HCT116 (cell line): ENCODE results near the gene CD320. TPM values are rescaled to one million over a fixed set of nuclear protein-coding genes. Genes with fewer than 3 reads are reported as not detected.
A peak's percentile ranks its signal among the peaks of the same experiment; 100 is the strongest.

Experiments
- ATAC-seq: fragments of 200-7000 bp; cut with Tn5 transposase; 2 replicates; pipeline ENCODE4 v1.9.1; 2020; ENCODE audit warnings: mild to moderate bottlenecking, moderate library complexity
- BruUV-seq: library from RNA; stranded (reverse); fragments of 400-500 nt; replicated peaks from 2 replicates; lab custom pipeline; 2021; lab: Mats Ljungman, UMichigan
- CTCF ChIA-PET: fragments of 300-600 bp; sonication (Branson Sonifier 250); formaldehyde crosslinking; loops from one replicate; lab custom pipeline; 2021; ENCODE audit warnings: antibody characterized with exemption; lab: Charles Lee
- POLR2A ChIA-PET: fragments of 300-600, 350-600 bp; sonication (Branson Sonifier 250); formaldehyde crosslinking; loops from one replicate; lab custom pipeline; 2021; ENCODE audit warnings: antibody characterized with exemption; lab: Charles Lee
- RAD21 ChIA-PET, 2 experiments: fragments of 300-600 bp; sonication (Branson Sonifier 250); formaldehyde crosslinking; loops; one replicate each; lab custom pipeline; 2023; ENCODE audit warnings: low total read pairs in 2 of 2; ENCODE audit not compliant: uncharacterized antibody in 2 of 2, unreplicated experiment in 2 of 2, low non-redundant PET in 1 of 2; lab: Charles Lee
- DNase-seq: peaks from one replicate; pipeline ENCODE4 v3.0.0-alpha.2; 2010; ENCODE audit warnings: low read depth, low spot score
- H2AFZ ChIP-seq: fragments of 200-600 bp; shearing (Covaris generic), sonication (generic); 2 replicates; pipeline ENCODE4 v1.6.1; 2017; ENCODE audit warnings: low read depth, mixed run types, mixed read lengths, antibody characterized with exemption, low read length; ENCODE audit not compliant: poor library complexity, severe bottlenecking
- H3K27ac ChIP-seq: 2 replicates; pipeline ENCODE4 v1.5.1; 2012; ENCODE audit warnings: low read depth, low read length
- H3K27me3 ChIP-seq: fragments of 200-600 bp; sonication (generic); 2 replicates; pipeline ENCODE4 v1.6.1; 2016; ENCODE audit warnings: mixed run types, low read length, mixed read lengths; ENCODE audit not compliant: insufficient read depth
- H3K36me3 ChIP-seq, 2 experiments: fragments of 200-500 bp in 1 of 2; fragments of 200-600 bp in 1 of 2; sonication (Bioruptor generic) in 1 of 2; sonication (generic) in 1 of 2; 2 replicates each; pipeline versions ENCODE4 v1.5.1 to v1.6.1; 2014 to 2016; ENCODE audit warnings: low read length in 2 of 2, inconsistent platforms in 1 of 2, mixed read lengths in 1 of 2, mixed run types in 1 of 2; ENCODE audit not compliant: insufficient read depth in 2 of 2, control insufficient read depth in 1 of 2
- H3K4me1 ChIP-seq, 2 experiments: fragments of 200-600 bp in 1 of 2; sonication (generic) in 1 of 2; 2 replicates each; pipeline versions ENCODE4 v1.5.1 to v1.6.1; 2012 to 2017; ENCODE audit warnings: low read length in 2 of 2, inconsistent platforms in 1 of 2, mild to moderate bottlenecking in 1 of 2, mixed read lengths in 1 of 2, mixed run types in 1 of 2, moderate library complexity in 1 of 2; ENCODE audit not compliant: insufficient read depth in 2 of 2, control insufficient read depth in 1 of 2
- H3K4me2 ChIP-seq: fragments of 200-600 bp; sonication (generic); 2 replicates; pipeline ENCODE4 v1.6.1; 2017; ENCODE audit warnings: mixed run types, low read length, mixed read lengths
- H3K4me3 ChIP-seq, 2 experiments: fragments of 200-600 bp in 1 of 2; sonication (generic) in 1 of 2; replicated peaks in 1 of 2; 2 replicates each; pipeline ENCODE4 v1.5.1; 2011 to 2016; ENCODE audit warnings: low read length in 2 of 2, control low read depth in 1 of 2, low read depth in 1 of 2, mild to moderate bottlenecking in 1 of 2, mixed read lengths in 1 of 2, mixed run types in 1 of 2
- H3K79me2 ChIP-seq: fragments of 200-600 bp; sonication (generic); 2 replicates; pipeline ENCODE4 v1.6.1; 2017; ENCODE audit warnings: mild to moderate bottlenecking, mixed run types, low read length, moderate library complexity, mixed read lengths; ENCODE audit not compliant: insufficient read depth
- H3K9ac ChIP-seq: fragments of 200-600 bp; sonication (generic); 2 replicates; pipeline ENCODE4 v1.6.1; 2016; ENCODE audit warnings: low read length, mixed read lengths
- H3K9me2 ChIP-seq: fragments of 200-600 bp; sonication (generic), shearing (Covaris generic); 2 replicates; pipeline ENCODE4 v1.6.1; 2017; ENCODE audit warnings: mixed run types, mild to moderate bottlenecking, moderate library complexity; ENCODE audit not compliant: insufficient read depth
- H3K9me3 ChIP-seq, 2 experiments: fragments of 200-500 bp in 1 of 2; fragments of 200-600 bp in 1 of 2; sonication (Bioruptor generic) in 1 of 2; sonication (generic) in 1 of 2; 2 replicates each; pipeline ENCODE4 v1.6.1; 2014 to 2017; ENCODE audit warnings: low read length in 2 of 2, mixed read lengths in 2 of 2, inconsistent platforms in 1 of 2, low read depth in 1 of 2, mild to moderate bottlenecking in 1 of 2, mixed run types in 1 of 2, moderate library complexity in 1 of 2; ENCODE audit not compliant: control insufficient read depth in 1 of 2, insufficient read depth in 1 of 2
- H4K20me1 ChIP-seq: fragments of 200-600 bp; sonication (generic), shearing (Covaris generic); 2 replicates; pipeline ENCODE4 v1.6.1; 2017; ENCODE audit warnings: mixed run types, mild to moderate bottlenecking, moderate library complexity; ENCODE audit not compliant: insufficient read depth
- CTCF ChIP-seq, 3 experiments: fragments of 200-600 bp in 1 of 3; sonication (generic) in 1 of 3; IDR thresholded peaks in 2 of 3; conservative IDR thresholded peaks in 1 of 3; 2 replicates each; pipeline ENCODE4 v1.5.1; 2012 to 2017; ENCODE audit warnings: low read depth in 2 of 3, low read length in 2 of 3, antibody characterized with exemption in 1 of 3, borderline replicate concordance in 1 of 3, control low read depth in 1 of 3, mild to moderate bottlenecking in 1 of 3, mixed read lengths in 1 of 3, mixed run types in 1 of 3, moderate library complexity in 1 of 3; ENCODE audit not compliant: insufficient read depth in 1 of 3
- ELF1 ChIP-seq: IDR thresholded peaks from 2 replicates; pipeline ENCODE4 v1.6.1; 2012; ENCODE audit warnings: low read depth, borderline replicate concordance
- EZH2 ChIP-seq: fragments of 200-600 bp; sonication (generic); IDR thresholded peaks from 2 replicates; pipeline ENCODE4 v1.6.1; 2017; ENCODE audit warnings: antibody characterized with exemption, mixed run types
- FOSL1 ChIP-seq: IDR thresholded peaks from 2 replicates; pipeline ENCODE4 v1.6.1; 2012; ENCODE audit warnings: low read depth
- POLR2AphosphoS5 ChIP-seq: IDR thresholded peaks from 2 replicates; pipeline ENCODE4 v1.6.1; 2011; ENCODE audit warnings: mild to moderate bottlenecking, low read depth, low read length, moderate library complexity
- RAD21 ChIP-seq: IDR thresholded peaks from 2 replicates; pipeline ENCODE4 v1.6.1; 2012; ENCODE audit warnings: low read depth, mild to moderate bottlenecking
- SIN3A ChIP-seq: IDR thresholded peaks from 2 replicates; pipeline ENCODE4 v1.6.1; 2012; ENCODE audit warnings: low read depth
- SP1 ChIP-seq: IDR thresholded peaks from 2 replicates; pipeline ENCODE4 v1.6.1; 2012; ENCODE audit warnings: low read depth
- TCF7L2 ChIP-seq: IDR thresholded peaks from 2 replicates; pipeline ENCODE4 v1.7.0; 2011; ENCODE audit warnings: borderline replicate concordance, inconsistent platforms; ENCODE audit not compliant: insufficient read depth, insufficient read length; ENCODE audit errors: extremely low read depth
- ZBTB33 ChIP-seq: IDR thresholded peaks from 2 replicates; pipeline ENCODE4 v1.6.1; 2011; ENCODE audit warnings: mild to moderate bottlenecking, low read length, moderate library complexity; ENCODE audit not compliant: insufficient replicate concordance; ENCODE audit errors: extremely low read depth
- intact Hi-C: fragments of 100-400 bp; cut with micrococcal nuclease; formaldehyde crosslinking; loops from 2 replicates; pipeline ENCODE4 v1.10.0; 2022
- total RNA-seq: library from RNA; stranded (reverse); gene quantifications from one replicate; pipeline ENCODE4 v1.2.1, GENCODE V29; 2021; ENCODE audit not compliant: unreplicated experiment

CD320 gene
- total RNA-seq, 1 experiment from 2014 or later, result 86.2 TPM

GRCh38 chr19:8342684-8343482 is 34.7 kb upstream of the CD320 start, which contains the start of gene KANK3:
Gene KANK3 (minus strand): TSS chr19:8343262. CDS start chr19:8337828, 5,434 bp downstream.
- TF ChIP-seq POLR2AphosphoS5 (peak; percentile 64), CTCF (IDR thresholded peaks at IDR 0.05 in 2 of 3, conservative IDR thresholded peaks at IDR 0.05 in 1 of 3; ENCODE audit: borderline replicate concordance in 1 of 3, insufficient read depth in 1 of 3, low read depth in 2 of 3, low read length in 2 of 3) (no peak), SIN3A (no peak), SP1 (peak; percentile 96)
- Histone ChIP-seq H3K4me2 (peak within 1 kb of the TSS; percentile 96), H3K9ac (peak within 1 kb of the TSS; percentile 67), H3K79me2 (no peaks in the 10 kb centered on the region), H3K9me2 (no peaks in the 10 kb centered on the region), H4K20me1 (no peaks in the 10 kb centered on the region), H3K27me3 (no peaks in the 10 kb centered on the region), H3K4me1 (peaks cover 15 to 20% of the 10 kb centered on the region in 2 experiments), H3K36me3 (no peaks in the 10 kb centered on the region), H3K4me3 (peak within 1 kb of the TSS; percentile 59 to 63), H3K9me3 (no peaks in the 10 kb centered on the region), H3K27ac (peak within 1 kb of the TSS; percentile 68; the same call in 1 of the 2 replicates), H2AFZ (no peak within 1 kb of the TSS)
- ChIA-PET CTCF (interaction anchor here (2.3 kb wide), 1 partner anchor 7 kb away, joined by 12 read pairs; no protein-coding TSS in a partner anchor), POLR2A (interaction anchor here (0.7 to 1.6 kb wide), 4 partner anchors 8 to 21 kb away, joined by 3 to 6 read pairs (median 4); partner anchors contain the start of gene ANGPTL4), RAD21 (no interaction called here)
- ATAC-seq, result peak; percentile 100
- peak; percentile 97 for DNase-seq
- no TSS peak for BruUV-seq
- intact Hi-C loops, result no loop called here

- intact Hi-C loops, result no loop called here
- H3K9ac ChIP-seq, result no peak overlapping the region
- H3K27me3 ChIP-seq, result no peaks in the 10 kb centered on the region
- peak overlapping the region; percentile 96 for H3K4me2 ChIP-seq
- ATAC-seq (no peak), DNase-seq (no peak)
- CTCF ChIA-PET, result interaction anchor here (0.8 kb wide), 1 partner anchor 237 kb away, joined by 3 read pairs; no protein-coding TSS in a partner anchor
- POLR2A ChIA-PET, result no interaction called here
- H3K9me2 ChIP-seq, result no peaks in the 10 kb centered on the region
- RAD21 ChIA-PET, result no interaction called here
- no TSS peak for BruUV-seq
- no peaks in the 10 kb centered on the region for H3K9me3 ChIP-seq
- H3K79me2 ChIP-seq, result no peaks in the 10 kb centered on the region
- H4K20me1 ChIP-seq, result no peaks in the 10 kb centered on the region
- no peak overlapping the region; a peak in 1 of 4 replicates for H3K4me3 ChIP-seq
- peaks cover 17 to 20% of the 10 kb centered on the region in 2 experiments for H3K4me1 ChIP-seq
- H3K36me3 ChIP-seq, result no peaks in the 10 kb centered on the region
- no peak overlapping the region for H2AFZ ChIP-seq
- H3K27ac ChIP-seq, result no peak overlapping the region; the same call in 1 of the 2 replicates
- TF ChIP-seq EZH2 (no peak), RAD21 (no peak), FOSL1 (no peak), ZBTB33 (no peak), TCF7L2 (no peak), ELF1 (no peak), CTCF (IDR thresholded peaks at IDR 0.05 in 2 of 3, conservative IDR thresholded peaks at IDR 0.05 in 1 of 3; ENCODE audit: borderline replicate concordance in 1 of 3, insufficient read depth in 1 of 3, low read depth in 2 of 3, low read length in 2 of 3) (no peak), SIN3A (no peak)
Observed at GRCh38 chr19:8342316-8342683, 34.1 kb upstream of the CD320 start.
